Gastroesophageal sphincter (tissue), 3 donors: ENCODE data around the gene CDH13.

Source experiments
- POLR2A ChIP-seq, 2 donors: fragments of 450-650 bp; IDR thresholded peaks; one replicate each; pipeline ENCODE4 v1.6.1; 2017; ENCODE audit warnings: antibody characterized with exemption in 2 of 2, mild to moderate bottlenecking in 2 of 2, moderate library complexity in 1 of 2
- TF ChIP-seq, protein P1 (sequence below), 4 experiments: fragments of 200-600 bp in 2 of 4; fragments of 450-650 bp in 2 of 4; sonication (generic) in 1 of 4; IDR thresholded peaks; one replicate each; pipeline ENCODE4 v1.5.1; 2017 to 2019; ENCODE audit warnings: antibody characterized with exemption in 4 of 4, mild to moderate bottlenecking in 2 of 4, moderate library complexity in 2 of 4

- TF ChIP-seq POLR2A (IDR thresholded peaks at IDR 0.05), result no peak
- TF ChIP-seq, protein P1, sequence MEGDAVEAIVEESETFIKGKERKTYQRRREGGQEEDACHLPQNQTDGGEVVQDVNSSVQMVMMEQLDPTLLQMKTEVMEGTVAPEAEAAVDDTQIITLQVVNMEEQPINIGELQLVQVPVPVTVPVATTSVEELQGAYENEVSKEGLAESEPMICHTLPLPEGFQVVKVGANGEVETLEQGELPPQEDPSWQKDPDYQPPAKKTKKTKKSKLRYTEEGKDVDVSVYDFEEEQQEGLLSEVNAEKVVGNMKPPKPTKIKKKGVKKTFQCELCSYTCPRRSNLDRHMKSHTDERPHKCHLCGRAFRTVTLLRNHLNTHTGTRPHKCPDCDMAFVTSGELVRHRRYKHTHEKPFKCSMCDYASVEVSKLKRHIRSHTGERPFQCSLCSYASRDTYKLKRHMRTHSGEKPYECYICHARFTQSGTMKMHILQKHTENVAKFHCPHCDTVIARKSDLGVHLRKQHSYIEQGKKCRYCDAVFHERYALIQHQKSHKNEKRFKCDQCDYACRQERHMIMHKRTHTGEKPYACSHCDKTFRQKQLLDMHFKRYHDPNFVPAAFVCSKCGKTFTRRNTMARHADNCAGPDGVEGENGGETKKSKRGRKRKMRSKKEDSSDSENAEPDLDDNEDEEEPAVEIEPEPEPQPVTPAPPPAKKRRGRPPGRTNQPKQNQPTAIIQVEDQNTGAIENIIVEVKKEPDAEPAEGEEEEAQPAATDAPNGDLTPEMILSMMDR (IDR thresholded peaks at IDR 0.05), result no peak
These were observed 702.2 kb downstream of the CDH13 start for GRCh38 chr16:83328936-83329335.
